NB4 (cell line): ENCODE measurements around the gene OSBPL9.

ENCODE experiments used
- DNase-seq: peaks from one replicate; pipeline ENCODE4 v3.0.0; 2010; ENCODE audit warnings: low read depth
- H3K4me3 ChIP-seq: one replicate; pipeline ENCODE4 v1.5.1; 2011; ENCODE audit warnings: mild to moderate bottlenecking, low read depth, low read length, moderate library complexity
- MAX ChIP-seq: IDR thresholded peaks from 2 replicates; pipeline ENCODE4 v1.6.1; 2011; ENCODE audit warnings: low read depth, low read length
- MYC ChIP-seq: IDR thresholded peaks from 2 replicates; pipeline ENCODE4 v1.6.1; 2011; ENCODE audit warnings: low read depth, low read length
- POLR2A ChIP-seq: IDR thresholded peaks from 2 replicates; pipeline ENCODE4 v1.6.1; 2011; ENCODE audit warnings: mild to moderate bottlenecking; ENCODE audit not compliant: insufficient read length; ENCODE audit errors: extremely low read depth
- TF ChIP-seq, protein P1 (sequence below): IDR thresholded peaks from one replicate; pipeline ENCODE4 v1.5.1; 2012; ENCODE audit warnings: low read depth, low read length

The OSBPL9 gene

GRCh38 chr1:51686450-51686849 lies 69.6 kb downstream of the OSBPL9 start:
- no peak for DNase-seq
- TF ChIP-seq MYC: no peak
- TF ChIP-seq, protein P1, sequence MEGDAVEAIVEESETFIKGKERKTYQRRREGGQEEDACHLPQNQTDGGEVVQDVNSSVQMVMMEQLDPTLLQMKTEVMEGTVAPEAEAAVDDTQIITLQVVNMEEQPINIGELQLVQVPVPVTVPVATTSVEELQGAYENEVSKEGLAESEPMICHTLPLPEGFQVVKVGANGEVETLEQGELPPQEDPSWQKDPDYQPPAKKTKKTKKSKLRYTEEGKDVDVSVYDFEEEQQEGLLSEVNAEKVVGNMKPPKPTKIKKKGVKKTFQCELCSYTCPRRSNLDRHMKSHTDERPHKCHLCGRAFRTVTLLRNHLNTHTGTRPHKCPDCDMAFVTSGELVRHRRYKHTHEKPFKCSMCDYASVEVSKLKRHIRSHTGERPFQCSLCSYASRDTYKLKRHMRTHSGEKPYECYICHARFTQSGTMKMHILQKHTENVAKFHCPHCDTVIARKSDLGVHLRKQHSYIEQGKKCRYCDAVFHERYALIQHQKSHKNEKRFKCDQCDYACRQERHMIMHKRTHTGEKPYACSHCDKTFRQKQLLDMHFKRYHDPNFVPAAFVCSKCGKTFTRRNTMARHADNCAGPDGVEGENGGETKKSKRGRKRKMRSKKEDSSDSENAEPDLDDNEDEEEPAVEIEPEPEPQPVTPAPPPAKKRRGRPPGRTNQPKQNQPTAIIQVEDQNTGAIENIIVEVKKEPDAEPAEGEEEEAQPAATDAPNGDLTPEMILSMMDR: no peak
- no peak for TF ChIP-seq POLR2A
- no peak for TF ChIP-seq MAX
- no peak overlapping the region for H3K4me3 ChIP-seq

DNA sequence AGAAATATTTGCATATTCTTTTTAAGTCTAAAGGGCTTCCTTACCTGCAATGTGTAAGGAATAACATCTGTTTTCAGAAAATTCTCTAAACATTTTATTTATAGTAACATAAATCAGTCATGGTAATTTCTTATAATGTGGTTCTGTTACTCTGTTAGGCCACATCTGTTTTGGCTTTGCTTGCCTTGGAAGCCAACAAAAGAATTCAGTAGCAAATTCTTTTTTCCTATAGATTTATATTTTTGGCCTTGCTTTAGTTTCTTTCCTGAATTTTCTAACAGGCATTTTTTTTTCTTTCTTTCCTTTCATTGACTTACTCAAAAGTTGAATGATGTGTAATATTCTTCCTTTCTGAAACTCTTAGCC lies 72.2 kb downstream of the OSBPL9 start:
- no peak for TF ChIP-seq MAX
- DNase-seq: no peak
- H3K4me3 ChIP-seq: no peak overlapping the region

DNA sequence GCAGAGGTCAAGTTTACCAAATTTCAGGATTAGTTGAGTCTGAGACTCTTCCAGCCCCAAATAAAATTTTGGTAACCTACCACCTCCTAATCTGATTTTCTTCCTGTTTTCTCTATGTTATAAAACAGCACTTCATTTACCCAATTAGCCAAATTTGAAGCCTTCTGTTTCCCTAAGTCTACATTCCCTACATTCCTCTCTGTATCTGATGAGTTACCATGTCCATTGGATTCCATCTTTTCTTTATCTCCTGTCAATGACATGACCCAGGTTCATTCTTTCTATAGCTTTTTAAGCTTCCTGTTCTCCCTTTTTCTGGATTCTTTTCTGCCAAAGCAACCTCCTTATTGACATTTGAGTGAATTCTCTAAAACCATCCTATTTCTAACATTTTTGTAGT lies 72.8 kb downstream of the OSBPL9 start:
- TF ChIP-seq POLR2A: no peak
- TF ChIP-seq MYC: no peak
- TF ChIP-seq, protein P1: no peak
- no peak for TF ChIP-seq MAX
- no peak overlapping the region for H3K4me3 ChIP-seq
- DNase-seq: no peak

DNA sequence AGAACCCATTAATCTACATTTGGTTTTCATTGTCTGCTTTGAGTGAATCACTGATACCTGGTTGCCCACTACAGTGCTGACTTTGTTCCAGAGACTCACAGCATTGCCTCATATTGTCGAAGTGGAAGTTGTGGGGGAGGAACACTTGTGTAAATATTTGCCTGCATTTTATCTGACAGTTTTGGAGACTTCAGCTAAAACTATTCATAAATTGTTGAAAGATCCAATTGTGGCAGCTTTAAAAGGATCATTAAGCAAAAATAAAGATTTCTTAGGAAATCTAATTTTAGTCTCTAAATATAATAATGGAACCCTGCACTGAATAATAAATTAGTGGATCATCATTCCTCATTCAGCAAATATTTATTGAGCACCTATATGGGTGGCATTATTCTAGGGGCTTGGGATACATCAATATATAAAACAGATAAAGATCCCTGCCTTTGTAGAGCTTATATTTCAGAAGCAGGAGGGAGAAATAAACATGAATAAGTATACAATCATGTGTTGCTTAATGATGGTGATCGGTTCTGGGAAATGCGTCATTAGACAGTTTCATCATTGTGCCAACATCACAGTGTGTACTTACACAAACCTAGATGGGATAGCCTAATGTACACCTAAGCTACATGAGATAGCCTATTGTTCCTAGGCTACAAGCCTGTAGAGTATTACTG lies 73.5 kb downstream of the OSBPL9 start:
- DNase-seq: peak; percentile 55
- no peak overlapping the region for H3K4me3 ChIP-seq
- TF ChIP-seq, protein P1: no peak
- TF ChIP-seq MYC: no peak
- TF ChIP-seq POLR2A: no peak
- TF ChIP-seq MAX: no peak

GRCh38 chr1:51691920-51692319 lies 75.0 kb downstream of the OSBPL9 start:
- TF ChIP-seq MAX (no peak), MYC (no peak)
- TF ChIP-seq, protein P1: no peak
- no peak for DNase-seq
- no peak overlapping the region for H3K4me3 ChIP-seq

DNA sequence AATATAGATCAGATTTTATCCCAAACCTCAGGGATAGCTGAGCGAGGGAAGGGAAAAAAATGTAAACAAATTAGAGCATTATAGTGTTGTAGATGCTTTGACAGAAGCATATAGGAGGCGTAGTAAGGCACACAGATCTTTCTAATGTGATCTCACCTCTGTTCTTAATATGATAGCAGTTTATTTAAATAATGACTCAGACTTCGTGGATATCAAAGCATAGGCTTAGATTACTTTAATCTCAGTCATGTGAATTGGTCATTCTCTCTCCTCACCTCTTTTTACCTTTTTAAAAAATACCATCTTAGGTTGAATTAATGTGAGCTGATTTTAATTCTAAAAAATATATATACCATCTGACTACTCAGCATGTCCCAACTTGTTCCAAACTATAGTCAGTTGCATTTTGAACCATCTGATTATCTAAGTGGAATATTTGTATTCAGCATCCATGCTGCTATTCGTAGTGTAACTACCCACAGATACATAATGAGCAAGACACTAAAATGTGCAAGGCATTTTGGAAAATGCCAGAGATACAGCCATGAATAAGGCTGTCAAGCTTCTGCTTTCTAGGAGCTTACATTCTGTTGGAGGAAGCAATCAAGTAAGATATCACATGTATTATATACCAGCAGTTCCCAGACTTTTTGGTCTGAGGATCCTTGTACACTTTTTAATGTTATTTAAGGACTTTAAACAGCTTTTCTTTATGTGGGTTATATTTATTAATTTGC lies 76.7 kb downstream of the OSBPL9 start:
- no peak for TF ChIP-seq MYC
- TF ChIP-seq POLR2A: no peak
- TF ChIP-seq, protein P1: no peak
- no peak for TF ChIP-seq MAX
- no peak for DNase-seq
- H3K4me3 ChIP-seq: no peak overlapping the region
